Subcutaneous abdominal adipose tissue (tissue), 5 donors: ENCODE results near the gene MYL9.

Experiments
- H3K27ac ChIP-seq: one replicate; pipeline ENCODE4 v1.7.0; 2013; ENCODE audit warnings: low read depth, mild to moderate bottlenecking, inconsistent platforms, low read length, moderate library complexity
- H3K27me3 ChIP-seq, 5 donors: one replicate each; pipeline ENCODE4 v1.7.0; 2013; ENCODE audit warnings: low read length in 5 of 5, inconsistent platforms in 1 of 5; ENCODE audit not compliant: control insufficient read depth in 5 of 5, insufficient read depth in 4 of 5
- H3K36me3 ChIP-seq, 5 donors: one replicate each; pipeline ENCODE4 v1.7.0; 2013; ENCODE audit warnings: low read length in 5 of 5; ENCODE audit not compliant: control insufficient read depth in 5 of 5, insufficient read depth in 5 of 5
- H3K4me1 ChIP-seq, 5 donors: one replicate each; pipeline ENCODE4 v1.7.0; 2013; ENCODE audit warnings: low read length in 5 of 5, mild to moderate bottlenecking in 3 of 5, moderate library complexity in 1 of 5; ENCODE audit not compliant: control insufficient read depth in 5 of 5, insufficient read depth in 5 of 5
- H3K4me3 ChIP-seq, 5 donors: one replicate each; pipeline ENCODE4 v1.7.0; 2013; ENCODE audit warnings: low read length in 5 of 5, low read depth in 1 of 5
- H3K9ac ChIP-seq, 5 donors: one replicate each; pipeline ENCODE4 v1.7.0; 2013; ENCODE audit warnings: low read length in 5 of 5, mild to moderate bottlenecking in 4 of 5, moderate library complexity in 3 of 5
- H3K9me3 ChIP-seq, 5 donors: one replicate each; pipeline ENCODE4 v1.7.0; 2013; ENCODE audit warnings: low read length in 5 of 5; ENCODE audit not compliant: control insufficient read depth in 5 of 5
- donor health status: healthy.
- donor health status: healthy.
- donor health status: healthy.
- donor health status: healthy.
- donor health status: healthy.

The MYL9 gene

GRCh38 chr20:36571564-36572504 lies 30.5 kb downstream of the MYL9 start:
- peak overlapping the region in 2 of 5 donors; percentile 72 to 84 for H3K9ac ChIP-seq
- no peaks in the 10 kb centered on the region for H3K27me3 ChIP-seq
- H3K36me3 ChIP-seq = no peaks in the 10 kb centered on the region
- no peaks in the 10 kb centered on the region for H3K9me3 ChIP-seq
- H3K27ac ChIP-seq = peak overlapping the region; percentile 91
- H3K4me1 ChIP-seq = peaks cover 2 to 27% (median 24%) of the 10 kb centered on the region in 5 donors
- H3K4me3 ChIP-seq = peak overlapping the region in 2 of 5 donors; percentile 65 to 71

DNA sequence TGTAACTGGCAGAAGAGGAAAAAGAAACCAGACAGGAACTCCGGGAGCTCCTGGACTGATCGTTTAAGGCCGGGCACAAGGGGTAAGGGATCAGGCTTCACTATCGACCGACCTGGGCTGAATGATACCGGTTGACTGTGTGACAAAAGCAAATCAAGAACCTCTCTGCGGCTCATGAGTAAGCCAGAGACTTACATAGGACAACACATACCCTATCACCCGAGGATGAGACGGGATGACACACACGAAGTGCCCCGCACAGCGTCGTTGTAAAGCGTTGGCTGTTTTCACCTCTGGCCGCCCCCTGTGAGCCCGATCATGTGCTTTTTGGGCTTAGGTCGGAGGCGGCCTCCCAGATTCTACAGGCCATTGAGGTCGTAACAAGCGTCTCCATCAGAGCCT lies 31.4 kb downstream of the MYL9 start:
- Histone ChIP-seq H3K36me3 (no peaks in the 10 kb centered on the region), H3K9me3 (no peaks in the 10 kb centered on the region), H3K4me3 (peak overlapping the region; percentile 53 to 78 (median 65)), H3K4me1 (peaks cover 2 to 27% (median 24%) of the 10 kb centered on the region in 5 donors), H3K27me3 (no peaks in the 10 kb centered on the region), H3K9ac (peak overlapping the region in 4 of 5 donors; percentile 34 to 84 (median 77)), H3K27ac (peak overlapping the region; percentile 91)

GRCh38 chr20:36573103-36573797 lies 31.9 kb downstream of the MYL9 start, which contains the start of gene TGIF2:
TSS of gene TGIF2 (plus strand) at chr20:36573597. CDS start at chr20:36578775, 5,178 bp downstream.
- no peaks in the 10 kb centered on the region for H3K27me3 ChIP-seq
- H3K27ac ChIP-seq = peak within 1 kb of the TSS; percentile 91
- H3K4me3 ChIP-seq = peak within 1 kb of the TSS; percentile 64 to 78 (median 69)
- H3K9me3 ChIP-seq = no peaks in the 10 kb centered on the region
- H3K9ac ChIP-seq = peak within 1 kb of the TSS in 4 of 5 donors; percentile 72 to 87 (median 80)
- peaks cover 2 to 27% (median 24%) of the 10 kb centered on the region in 5 donors for H3K4me1 ChIP-seq
- H3K36me3 ChIP-seq = no peaks in the 10 kb centered on the region

DNA sequence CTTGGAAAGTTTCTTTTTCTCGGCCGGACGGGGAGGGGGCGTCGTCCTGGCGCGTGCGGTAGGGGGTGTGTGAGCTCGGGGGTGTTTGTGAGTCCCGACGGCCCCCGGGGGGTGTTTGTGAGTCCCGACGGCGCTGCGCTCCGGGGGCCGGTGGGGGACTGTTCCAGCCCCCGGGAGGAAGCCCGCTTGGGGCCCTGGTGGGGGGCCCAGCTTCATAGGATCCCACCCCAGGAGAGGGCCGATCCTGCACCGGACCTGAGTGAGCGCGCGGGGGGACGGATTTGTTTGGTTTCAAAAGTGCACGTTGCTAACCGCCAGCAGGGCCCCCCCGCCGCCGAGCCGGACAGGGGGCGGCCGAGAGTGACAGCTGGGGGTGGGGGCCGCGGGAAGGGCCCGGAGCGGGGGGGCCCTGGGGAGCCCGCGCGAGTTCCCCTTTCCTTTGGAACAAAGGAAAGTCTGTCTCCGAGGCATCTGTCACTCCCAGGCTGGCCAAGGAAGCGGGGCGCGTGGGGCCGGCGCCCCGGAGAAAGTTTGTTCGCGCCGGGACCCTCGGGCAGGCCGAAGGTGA lies 32.6 kb downstream of the MYL9 start:
- Histone ChIP-seq H3K4me3 (peak overlapping the region in 4 of 5 donors; percentile 61 to 71 (median 66)), H3K9ac (peak overlapping the region in 4 of 5 donors; percentile 69 to 87 (median 78)), H3K27ac (peak overlapping the region; percentile 80), H3K9me3 (no peaks in the 10 kb centered on the region), H3K4me1 (peaks cover 2 to 27% (median 24%) of the 10 kb centered on the region in 5 donors), H3K27me3 (no peaks in the 10 kb centered on the region), H3K36me3 (peaks cover 0 to 6% (median 4%) of the 10 kb centered on the region in 5 donors)

GRCh38 chr20:36574366-36575135 lies 33.2 kb downstream of the MYL9 start:
- peaks cover 0 to 10% (median 7%) of the 10 kb centered on the region in 5 donors for H3K36me3 ChIP-seq
- peaks cover 2 to 27% (median 24%) of the 10 kb centered on the region in 5 donors for H3K4me1 ChIP-seq
- H3K9ac ChIP-seq = peak overlapping the region in 3 of 5 donors; percentile 52 to 66 (median 59)
- H3K27me3 ChIP-seq = no peaks in the 10 kb centered on the region
- no peaks in the 10 kb centered on the region for H3K9me3 ChIP-seq
- H3K27ac ChIP-seq = peak overlapping the region; percentile 80
- peak overlapping the region; percentile 59 to 71 (median 64) for H3K4me3 ChIP-seq

DNA sequence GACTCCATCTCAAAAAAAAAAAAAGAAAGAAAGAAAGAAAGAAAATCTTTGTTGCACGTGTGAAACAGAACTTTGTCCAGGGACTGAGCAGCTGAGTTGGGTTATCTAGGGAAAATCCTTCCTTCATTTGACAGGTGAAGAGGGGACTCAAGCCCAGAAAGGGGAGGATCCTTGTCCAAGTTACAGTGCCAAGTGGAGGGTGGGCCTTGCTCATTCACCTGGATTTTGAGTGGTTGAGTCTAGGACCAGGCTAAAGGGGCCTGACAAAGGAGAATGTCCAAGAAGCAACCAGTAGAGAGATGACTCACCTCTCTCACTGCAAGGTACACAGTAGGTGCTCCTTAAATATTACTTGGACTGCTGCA lies 34.7 kb downstream of the MYL9 start:
- H3K27me3 ChIP-seq = no peaks in the 10 kb centered on the region
- no peak overlapping the region for H3K27ac ChIP-seq
- H3K4me3 ChIP-seq = no peak overlapping the region
- H3K9ac ChIP-seq = no peak overlapping the region
- no peaks in the 10 kb centered on the region for H3K9me3 ChIP-seq
- H3K4me1 ChIP-seq = peaks cover 2 to 27% (median 24%) of the 10 kb centered on the region in 5 donors
- peaks cover 3 to 25% (median 19%) of the 10 kb centered on the region in 5 donors for H3K36me3 ChIP-seq

DNA sequence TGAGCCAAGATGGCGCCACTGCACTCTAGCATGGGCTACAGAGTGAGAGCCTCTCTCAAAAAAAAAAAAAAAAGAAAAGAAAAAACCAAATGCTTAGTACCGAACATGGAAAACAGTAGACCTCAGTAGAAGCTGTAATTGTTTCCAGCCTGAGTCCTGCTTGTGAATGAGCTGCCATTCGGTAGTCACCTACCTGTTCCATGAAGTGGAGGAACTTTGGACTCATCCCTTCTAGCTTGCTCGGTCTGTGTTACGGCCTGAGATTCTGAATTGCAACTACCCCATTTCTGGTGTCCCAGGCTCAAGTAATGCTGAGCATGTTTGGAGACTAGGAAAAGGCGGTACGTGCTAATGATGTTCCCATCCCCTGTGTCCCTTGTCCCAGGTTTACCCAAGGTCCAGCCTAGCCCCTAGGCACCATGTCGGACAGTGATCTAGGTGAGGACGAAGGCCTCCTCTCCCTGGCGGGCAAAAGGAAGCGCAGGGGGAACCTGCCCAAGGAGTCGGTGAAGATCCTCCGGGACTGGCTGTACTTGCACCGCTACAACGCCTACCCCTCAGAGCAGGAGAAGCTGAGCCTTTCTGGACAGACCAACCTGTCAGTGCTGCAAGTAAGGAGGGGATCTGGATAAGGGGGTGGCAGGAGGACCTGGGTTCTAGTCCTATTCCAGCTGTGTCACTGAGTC lies 37.2 kb downstream of the MYL9 start:
- Histone ChIP-seq H3K36me3 (peaks cover 3 to 39% (median 28%) of the 10 kb centered on the region in 5 donors), H3K4me1 (peaks cover 2 to 18% (median 15%) of the 10 kb centered on the region in 5 donors), H3K9me3 (no peaks in the 10 kb centered on the region), H3K27ac (no peak overlapping the region), H3K9ac (no peak overlapping the region), H3K4me3 (no peak overlapping the region), H3K27me3 (no peaks in the 10 kb centered on the region)

DNA sequence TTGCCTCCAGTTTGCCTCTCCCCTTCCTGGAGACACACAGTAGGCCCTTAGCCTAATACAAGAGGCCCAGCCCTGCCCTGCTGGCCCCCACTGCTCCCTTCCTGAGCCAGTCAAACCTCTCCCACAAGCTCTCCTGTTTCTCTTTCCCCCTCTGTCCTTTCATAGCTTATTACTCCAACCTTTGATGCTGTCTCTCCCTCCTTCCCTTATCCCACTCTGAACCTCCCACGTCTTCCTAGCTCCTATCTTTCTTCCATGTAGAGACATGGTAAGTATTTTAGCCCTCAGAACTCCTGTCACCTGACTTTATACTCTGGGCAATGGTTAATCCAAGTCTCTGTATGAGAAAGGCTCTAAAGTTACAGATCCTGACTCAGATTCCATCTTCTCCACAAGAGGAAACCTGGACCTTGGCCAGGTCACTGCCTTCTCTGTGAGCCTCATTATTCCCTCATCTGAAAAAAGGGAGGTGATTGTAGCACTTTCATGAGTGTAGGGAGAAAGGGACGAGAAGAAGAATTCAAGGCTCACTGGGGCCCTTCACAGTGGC lies 38.8 kb downstream of the MYL9 start:
- H3K9me3 ChIP-seq = no peaks in the 10 kb centered on the region
- no peak overlapping the region for H3K9ac ChIP-seq
- no peak overlapping the region for H3K27ac ChIP-seq
- H3K4me3 ChIP-seq = no peak overlapping the region
- peaks cover 3 to 39% (median 28%) of the 10 kb centered on the region in 5 donors for H3K36me3 ChIP-seq
- H3K4me1 ChIP-seq = peaks cover 2 to 10% (median 9%) of the 10 kb centered on the region in 5 donors
- H3K27me3 ChIP-seq = no peaks in the 10 kb centered on the region
